Measurements from ENCODE around the gene AVPI1. TPM values are rescaled to one million over a fixed set of nuclear protein-coding genes. Genes with fewer than 3 reads are reported as not detected.
"Not testable (repeated sequence)": the region's sequence is repeated elsewhere in the genome, so short reads cannot be mapped to it uniquely, and the experiment has no call there.

The AVPI1 gene
- total RNA-seq, 2 donors from 2014 or later = 9.5 to 25.6 TPM

DNA sequence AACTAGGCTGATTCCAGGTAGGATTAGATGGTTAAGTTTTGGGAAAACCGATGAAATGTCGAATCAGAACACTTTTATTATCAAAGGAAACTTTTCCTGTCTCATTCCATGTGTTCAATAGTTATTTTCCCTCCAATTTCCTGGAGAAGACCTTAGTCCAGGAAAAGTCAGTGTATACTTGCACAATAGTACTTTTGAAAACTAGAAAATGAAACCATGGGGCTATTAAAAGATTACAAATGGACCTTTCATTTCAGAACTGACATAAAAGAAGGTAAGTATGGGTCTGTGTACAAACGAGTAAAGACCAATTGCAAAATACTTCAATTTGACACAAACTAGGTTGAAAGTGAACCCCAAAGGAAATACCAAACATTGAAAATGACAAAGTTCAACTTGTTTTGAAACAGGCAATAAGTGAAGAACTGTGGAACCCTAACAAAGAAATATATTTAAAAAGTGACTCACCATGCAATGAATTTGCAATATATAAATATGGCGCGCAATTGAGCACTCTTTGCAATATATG, 2.1 kb downstream of the AVPI1 start:
- ATAC-seq (ENCODE audit: insufficient number of reproducible peaks, low FRiP score, low read depth) (no peak), DNase-seq (ENCODE audit: low spot score) (no peak)
- peak overlapping the region; percentile 82 for H3K4me3 ChIP-seq
- TF ChIP-seq CTCF (IDR thresholded peaks at IDR 0.05) = no peak
- H3K9me3 ChIP-seq = no peaks in the 10 kb centered on the region
- H3K4me1 ChIP-seq (ENCODE audit: control insufficient read depth in 1 of 2, low read depth in 2 of 2) = peaks cover 49 to 60% of the 10 kb centered on the region in 2 donors
- H3K36me3 ChIP-seq = no peaks in the 10 kb centered on the region
- H3K27me3 ChIP-seq (replicated peaks; ENCODE audit: insufficient read depth) = no peaks in the 10 kb centered on the region
- H3K27ac ChIP-seq = peak overlapping the region; percentile 78 to 89

DNA sequence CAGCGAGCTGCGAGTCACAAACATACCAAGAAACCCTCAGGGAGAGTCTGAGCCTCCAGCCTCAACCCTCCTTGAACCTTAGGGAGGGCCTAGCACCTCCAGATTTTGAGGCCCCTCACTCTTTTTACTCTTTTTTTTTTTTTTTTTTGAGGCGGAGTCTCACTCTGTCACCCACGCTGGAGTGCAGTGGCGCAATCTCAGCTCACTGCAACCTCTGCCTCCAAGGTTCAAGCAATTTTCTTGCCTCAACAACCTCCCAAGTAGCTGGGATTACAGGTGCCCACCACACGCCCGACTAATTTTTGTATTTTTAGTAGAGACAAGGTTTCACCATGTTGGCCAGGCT, 2.7 kb downstream of the AVPI1 start:
- ATAC-seq (ENCODE audit: insufficient number of reproducible peaks, low FRiP score, low read depth); H3K27me3 ChIP-seq (replicated peaks; ENCODE audit: insufficient read depth); H3K36me3 ChIP-seq; H3K9me3 ChIP-seq; DNase-seq (ENCODE audit: low spot score): not testable (repeated sequence)
- peak overlapping the region; percentile 39 to 78 for H3K27ac ChIP-seq
- peaks cover 49 to 60% of the 10 kb centered on the region in 2 donors for H3K4me1 ChIP-seq (ENCODE audit: control insufficient read depth in 1 of 2, low read depth in 2 of 2)
- H3K4me3 ChIP-seq = peak overlapping the region; percentile 82

DNA sequence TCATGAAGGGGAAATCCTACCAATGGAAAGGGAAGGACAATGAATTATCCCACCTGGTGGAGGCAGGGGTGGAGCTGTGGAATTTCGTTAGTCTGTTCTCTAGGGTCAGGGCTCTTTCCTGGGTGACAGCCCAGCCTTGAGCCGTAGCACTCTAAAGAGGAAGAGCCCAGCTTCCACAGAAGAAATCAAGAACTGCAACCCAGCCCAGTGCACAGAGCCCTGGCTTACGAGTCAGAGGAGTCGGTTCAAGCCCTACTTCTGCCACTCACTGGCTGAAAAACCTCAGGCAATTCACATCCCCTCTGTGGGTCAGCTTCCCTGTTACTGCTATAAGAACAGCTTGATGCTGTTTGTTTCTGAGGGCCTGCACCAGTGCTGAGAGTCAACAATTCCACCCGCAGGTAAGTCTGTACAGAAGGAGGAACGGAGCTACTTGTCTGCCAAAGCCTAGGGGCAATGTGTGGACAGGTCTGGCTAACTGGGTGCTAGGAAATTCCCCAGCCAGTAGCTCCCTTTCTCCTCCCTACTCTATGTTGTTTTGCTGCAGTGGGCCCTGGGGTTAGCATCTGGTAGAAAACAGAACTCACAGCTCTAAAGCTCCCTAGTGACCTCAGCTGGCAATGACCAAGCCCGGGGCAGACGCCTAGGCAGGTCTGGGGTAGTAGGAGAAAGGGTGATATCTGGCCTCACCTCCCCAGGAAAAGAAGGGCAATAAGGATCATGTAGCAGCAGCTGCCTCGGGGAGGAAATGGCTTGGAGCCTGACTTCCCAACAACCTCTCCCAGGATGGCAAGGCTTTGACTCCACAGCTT, 3.3 kb downstream of the AVPI1 start:
- H3K4me1 ChIP-seq (ENCODE audit: control insufficient read depth in 1 of 2, low read depth in 2 of 2) = peaks cover 49 to 57% of the 10 kb centered on the region in 2 donors
- H3K9me3 ChIP-seq = no peaks in the 10 kb centered on the region
- ATAC-seq (ENCODE audit: insufficient number of reproducible peaks, low FRiP score, low read depth) = no peak
- TF ChIP-seq CTCF (IDR thresholded peaks at IDR 0.05) = no peak
- peaks cover 8% of the 10 kb centered on the region for H3K36me3 ChIP-seq
- H3K4me3 ChIP-seq = peak overlapping the region; percentile 82
- DNase-seq (ENCODE audit: low spot score) = no peak
- peak overlapping the region; percentile 39 to 78 for H3K27ac ChIP-seq
- H3K27me3 ChIP-seq (replicated peaks; ENCODE audit: insufficient read depth) = no peaks in the 10 kb centered on the region

DNA sequence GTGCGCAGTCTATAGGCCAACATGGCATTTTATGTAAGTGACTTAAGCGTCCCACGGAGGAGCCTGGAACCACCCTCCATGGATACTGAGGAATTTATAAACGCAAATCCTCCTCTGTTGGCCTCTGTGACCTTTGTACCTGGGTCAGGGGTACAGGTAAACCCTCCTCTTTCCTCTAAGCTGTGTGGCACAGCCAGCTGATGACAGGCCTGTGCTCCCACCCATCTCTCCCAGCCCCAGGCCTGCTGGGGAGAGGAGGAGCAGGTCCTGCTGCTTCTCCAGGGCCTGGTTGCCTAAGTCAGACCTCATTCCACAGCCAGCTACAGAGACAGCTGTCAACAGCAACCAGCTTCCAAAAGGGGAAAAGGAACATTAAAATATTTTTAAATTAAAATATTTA, 5.0 kb downstream of the AVPI1 start:
- Histone ChIP-seq H3K9me3 (no peaks in the 10 kb centered on the region), H3K4me1 (ENCODE audit: control insufficient read depth in 1 of 2, low read depth in 2 of 2) (peaks cover 37 to 43% of the 10 kb centered on the region in 2 donors), H3K27ac (no peak overlapping the region), H3K36me3 (peaks cover 21% of the 10 kb centered on the region), H3K4me3 (no peak overlapping the region), H3K27me3 (replicated peaks; ENCODE audit: insufficient read depth) (no peaks in the 10 kb centered on the region)
- TF ChIP-seq CTCF (IDR thresholded peaks at IDR 0.05) = no peak
- ATAC-seq (ENCODE audit: insufficient number of reproducible peaks, low FRiP score, low read depth) (no peak), DNase-seq (ENCODE audit: low spot score) (no peak)

GRCh38 chr10:97679594-97679993, 7.4 kb downstream of the AVPI1 start:
- ATAC-seq (ENCODE audit: insufficient number of reproducible peaks, low FRiP score, low read depth) = no peak
- TF ChIP-seq CTCF (IDR thresholded peaks at IDR 0.05) = no peak
- Histone ChIP-seq H3K4me1 (ENCODE audit: control insufficient read depth in 1 of 2, low read depth in 2 of 2) (peaks cover 22 to 23% of the 10 kb centered on the region in 2 donors), H3K36me3 (peaks cover 39% of the 10 kb centered on the region), H3K4me3 (no peak overlapping the region), H3K27ac (no peak overlapping the region), H3K9me3 (no peaks in the 10 kb centered on the region), H3K27me3 (replicated peaks; ENCODE audit: insufficient read depth) (no peaks in the 10 kb centered on the region)
- DNase-seq (ENCODE audit: low spot score) = no peak

Measured in thoracic aorta (tissue), 2 donors.